Body of pancreas (tissue), 4 donors: ENCODE data around the gene GPR146.

Source experiments
- CTCF ChIP-seq, 7 experiments: fragments of 450-650 bp in 4 of 7; fragments of 200-600 bp in 3 of 7; sonication (generic) in 3 of 7; IDR thresholded peaks; one replicate each; pipeline ENCODE4 v1.5.1; 2016 to 2019; ENCODE audit warnings: antibody characterized with exemption in 7 of 7
- POLR2A ChIP-seq, 3 donors: fragments of 450-650 bp; IDR thresholded peaks; one replicate each; pipeline ENCODE4 v1.6.1; 2016; ENCODE audit warnings: antibody characterized with exemption in 3 of 3, mild to moderate bottlenecking in 2 of 3

- TF ChIP-seq POLR2A (IDR thresholded peaks at IDR 0.05) (no peak), CTCF (IDR thresholded peaks at IDR 0.05) (no peak)
These were observed 3.6 kb upstream of the GPR146 start for GRCh38 chr7:1040790-1041189.
